HG03521 (cell line): ENCODE results near the gene TRAF4.
"Not testable (repeated sequence)": the region's sequence is repeated elsewhere in the genome, so short reads cannot be mapped to it uniquely, and the experiment has no call there.

Experiments
- ATAC-seq: cut with Tn5 transposase; IDR thresholded peaks from one replicate; pipeline ENCODE4 v1.9.1; 2021; ENCODE audit warnings: mild to moderate bottlenecking, moderate library complexity; ENCODE audit not compliant: unreplicated experiment

Gene TRAF4

DNA sequence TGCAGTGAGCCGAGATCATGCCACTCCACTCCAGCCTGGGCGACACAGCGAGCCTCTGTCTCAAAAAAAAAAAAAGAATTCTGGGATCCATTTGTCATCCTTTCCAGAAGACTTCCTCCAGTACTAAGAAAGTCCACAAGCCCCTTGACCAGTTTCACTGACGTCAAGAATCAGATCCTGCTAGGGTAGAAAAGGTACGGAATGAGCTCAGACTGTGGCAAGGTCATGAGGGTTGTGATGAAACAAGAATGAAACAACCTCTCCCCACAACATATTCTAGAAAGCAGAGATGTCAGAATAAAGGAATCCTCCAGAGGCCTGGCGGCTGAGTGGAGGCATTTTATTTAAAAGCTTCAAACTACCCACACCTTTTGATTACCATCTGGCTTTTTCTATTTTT is 29.9 kb downstream of the TRAF4 start:
- ATAC-seq = no peak

DNA sequence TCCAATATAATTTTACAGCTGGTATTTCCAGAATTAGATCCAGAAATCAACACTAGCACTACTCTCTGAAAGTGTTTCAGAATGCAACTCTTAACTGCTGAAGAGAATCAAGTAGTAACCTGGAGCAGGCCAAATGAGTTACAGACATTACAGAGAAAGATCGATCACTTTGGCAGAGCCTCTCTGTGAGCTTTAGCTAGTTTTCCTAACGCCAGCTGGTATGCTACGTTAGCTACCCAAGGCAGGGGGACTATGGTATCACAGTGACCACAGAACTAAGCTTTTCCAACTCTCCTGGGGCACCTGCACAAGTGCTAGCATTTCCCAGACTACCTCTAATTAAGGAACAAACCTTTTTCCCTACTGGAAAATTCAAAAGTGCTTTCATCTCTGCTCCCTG is 30.4 kb downstream of the TRAF4 start:
- ATAC-seq = no peak

DNA sequence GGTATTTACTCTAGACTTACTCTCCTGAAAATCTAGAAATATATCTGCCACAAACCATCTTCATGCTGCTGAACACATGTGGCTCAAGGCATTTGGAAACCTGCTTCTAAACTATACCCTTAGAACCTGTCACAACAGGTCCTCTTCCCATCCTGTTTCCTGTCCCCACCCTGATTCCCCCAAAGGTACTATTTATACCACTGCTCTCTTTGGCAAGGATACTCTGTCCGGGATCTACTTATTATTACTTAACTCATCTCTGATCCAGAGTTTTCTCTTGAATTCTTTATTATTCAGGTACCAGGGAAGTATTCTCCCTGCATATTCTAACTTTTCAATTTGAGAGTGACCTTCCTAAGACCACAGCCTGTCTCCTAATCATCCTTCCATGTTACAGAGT is 33.4 kb downstream of the TRAF4 start:
- no peak for ATAC-seq

DNA sequence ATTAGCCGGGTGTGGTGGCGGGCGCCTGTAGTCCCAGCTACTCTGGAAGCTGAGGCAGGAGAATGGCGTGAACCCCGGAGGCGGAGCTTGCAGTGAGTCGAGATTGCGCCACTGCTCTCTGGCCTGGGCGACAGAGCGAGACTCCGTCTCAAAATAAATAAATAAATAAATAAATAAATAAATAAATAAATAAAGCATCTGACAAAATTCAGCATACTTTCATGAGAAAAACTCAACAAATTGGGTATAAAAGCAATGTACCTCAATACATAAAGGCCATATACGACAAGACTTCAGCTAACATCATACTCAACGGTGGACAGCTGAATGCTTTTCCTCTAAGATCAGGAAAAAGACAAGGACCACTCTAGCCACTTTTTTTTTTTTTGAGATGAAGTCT is 35.8 kb downstream of the TRAF4 start:
- not testable (repeated sequence) for ATAC-seq

DNA sequence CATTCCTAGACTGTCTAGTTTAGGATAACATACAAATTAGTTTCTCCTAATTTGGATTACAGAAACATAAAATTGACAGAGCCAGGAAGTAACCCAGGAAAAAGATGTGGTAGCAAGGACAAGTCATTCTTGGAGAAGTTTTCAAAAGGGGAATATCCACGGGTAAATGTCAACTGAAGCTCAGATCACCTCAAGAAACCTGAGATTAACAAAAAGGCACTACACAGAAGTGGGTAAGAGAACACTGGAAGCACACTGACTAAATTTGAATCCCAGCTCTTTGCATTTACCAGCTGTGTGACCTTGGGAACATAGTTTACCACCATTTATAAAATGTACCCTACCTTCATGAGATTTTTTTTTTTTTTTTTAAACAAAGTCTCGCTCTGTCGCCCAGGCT is 39.4 kb downstream of the TRAF4 start:
- ATAC-seq = no peak

DNA sequence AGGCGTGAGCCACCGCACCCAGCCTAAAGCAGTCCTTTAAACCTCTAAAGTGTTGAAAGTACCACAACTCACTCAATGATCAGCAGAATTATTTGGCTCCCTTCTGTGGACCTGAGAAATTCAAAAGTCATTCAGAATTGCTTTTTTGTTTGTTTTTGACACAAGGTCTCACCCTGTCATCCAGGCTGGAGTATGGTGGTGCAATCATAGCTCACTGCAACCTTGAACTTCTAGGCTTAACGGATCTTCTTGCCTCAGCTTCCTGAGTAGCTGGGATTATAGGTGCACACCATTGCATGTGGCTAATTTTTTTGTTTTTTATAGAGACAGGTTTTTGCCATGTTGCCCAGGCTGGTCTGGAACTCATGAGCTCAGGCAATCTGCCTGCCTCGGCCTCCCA is 44.3 kb downstream of the TRAF4 start:
- ATAC-seq = no peak

DNA sequence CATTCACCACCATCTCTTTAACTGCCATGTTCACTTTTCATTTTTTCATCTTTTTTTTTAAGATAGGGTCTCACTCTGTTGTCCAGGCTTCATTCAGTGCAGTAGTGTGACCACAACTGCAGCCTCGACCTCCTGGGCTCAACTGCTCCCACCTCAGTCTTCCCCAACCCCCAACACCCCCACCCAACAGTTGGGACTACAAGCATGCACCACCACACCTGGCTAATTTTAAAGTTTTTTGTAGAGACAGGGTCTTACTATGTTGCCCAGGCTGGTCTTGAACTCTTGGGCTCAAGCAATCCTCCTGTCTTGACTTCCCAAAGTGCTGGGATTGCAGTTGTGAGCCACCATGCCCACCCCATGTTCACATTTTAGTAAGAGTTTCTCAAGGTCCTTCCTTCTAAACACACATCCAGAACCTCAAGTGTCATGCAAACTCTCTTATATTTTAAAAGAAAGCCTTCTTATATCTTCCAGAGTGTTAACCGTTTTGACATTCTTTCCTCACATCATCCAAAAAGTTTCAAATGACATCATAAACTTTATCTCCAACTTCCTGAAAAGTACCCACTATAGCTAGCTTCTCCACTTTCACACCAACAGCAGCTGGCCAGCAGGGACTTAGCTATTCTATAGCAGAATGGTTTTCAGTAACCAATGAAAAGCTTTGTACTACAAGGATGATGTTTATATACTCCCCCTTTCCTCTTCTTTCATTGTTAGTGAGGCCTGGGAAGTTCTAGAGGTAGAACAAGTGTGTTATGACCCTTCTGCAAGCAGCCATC is 49.3 kb downstream of the TRAF4 start:
- no peak for ATAC-seq

DNA sequence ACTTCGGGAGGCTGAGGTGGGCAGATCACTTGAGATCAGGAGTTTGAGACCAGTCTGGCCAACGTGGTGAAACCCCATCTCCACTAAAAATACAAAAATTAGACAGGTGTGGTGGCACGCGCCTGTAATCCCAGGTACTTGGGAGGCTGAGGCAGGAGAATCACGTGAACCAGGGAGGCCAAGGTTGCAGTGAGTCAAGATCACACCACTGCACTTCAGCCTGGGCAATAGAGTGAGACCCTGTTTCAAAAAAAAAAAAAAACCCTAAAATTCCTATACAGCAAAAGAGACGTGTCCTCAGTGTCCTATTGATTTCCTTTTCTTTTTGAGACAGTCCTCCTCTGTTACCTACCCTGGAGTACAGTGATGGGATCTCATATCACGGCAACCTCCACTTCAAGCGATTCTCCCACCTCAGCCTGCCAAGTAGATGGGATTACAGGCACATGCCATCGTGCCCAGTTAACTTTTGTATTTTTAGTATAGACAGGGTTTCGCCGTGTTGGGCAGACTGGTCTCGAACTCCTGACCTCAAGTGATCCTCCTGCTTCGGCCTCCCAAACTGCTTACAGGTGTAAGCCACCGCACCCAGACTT is 51.1 kb downstream of the TRAF4 start:
- ATAC-seq = not testable (repeated sequence)

DNA sequence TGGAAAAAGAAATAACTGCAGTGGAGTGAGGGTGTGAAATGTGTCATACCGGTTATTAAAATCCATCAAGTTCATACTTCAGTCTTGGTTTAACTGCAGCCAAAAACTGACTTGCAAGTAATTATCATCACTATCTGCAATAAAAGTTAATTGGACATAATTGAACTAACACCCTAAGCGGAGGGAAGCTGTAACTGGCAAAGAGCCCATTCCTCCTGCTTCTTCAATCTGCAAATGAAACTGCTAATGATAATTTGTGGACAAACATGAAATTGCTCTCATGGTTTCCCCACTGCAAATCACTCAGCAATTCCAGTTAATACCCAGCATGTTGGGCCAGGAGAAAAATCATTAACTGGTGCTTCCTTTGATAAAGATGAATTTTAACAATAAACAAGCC is 52.3 kb downstream of the TRAF4 start:
- no peak for ATAC-seq
